ENCODE data around the gene HSPB6.
A peak's percentile ranks its signal among the peaks of the same experiment; 100 is the strongest.

Gene HSPB6

GRCh38 chr19:35740108-35740422 lies 16.8 kb downstream of the HSPB6 start:
- H3K27ac ChIP-seq = peak overlapping the region; percentile 85
- no peak for TF ChIP-seq CTCF (conservative IDR thresholded peaks at IDR 0.05)

- TF ChIP-seq CTCF (conservative IDR thresholded peaks at IDR 0.05) = no peak
- H3K27ac ChIP-seq = peak overlapping the region; percentile 85
These were observed 17.3 kb downstream of the HSPB6 start for GRCh38 chr19:35739275-35740107.

GRCh38 chr19:35738887-35739229 lies 18.0 kb downstream of the HSPB6 start:
- H3K27ac ChIP-seq = no peak overlapping the region
- no peak for TF ChIP-seq CTCF (conservative IDR thresholded peaks at IDR 0.05)

GRCh38 chr19:35738021-35738886 lies 18.6 kb downstream of the HSPB6 start:
- H3K27ac ChIP-seq = no peak overlapping the region
- no peak for TF ChIP-seq CTCF (conservative IDR thresholded peaks at IDR 0.05)

GRCh38 chr19:35736913-35737886 lies 19.6 kb downstream of the HSPB6 start:
- no peak overlapping the region for H3K27ac ChIP-seq
- TF ChIP-seq CTCF (conservative IDR thresholded peaks at IDR 0.05) = peak; percentile 40

- no peak overlapping the region for H3K27ac ChIP-seq
- TF ChIP-seq CTCF (conservative IDR thresholded peaks at IDR 0.05) = no peak
These were observed 21.9 kb downstream of the HSPB6 start for GRCh38 chr19:35734889-35735288.

Data from VCaP (cell line).